Measurements from ENCODE around the gene PRSS22. TPM values are rescaled to one million over a fixed set of nuclear protein-coding genes. Genes with fewer than 3 reads are reported as not detected.

The PRSS22 gene
- total and polyA plus RNA-seq, 10 of the 15 experiments (the other 5 are each of a cell fraction or from before 2014, with no cell fraction given): not detected

GRCh38 chr16:2829501-2830354, 28.2 kb downstream of the PRSS22 start, which contains the start of gene ZG16B (continued):
- TF ChIP-seq MYB (IDR thresholded peaks at IDR 0.05; ENCODE audit: borderline replicate concordance, low read depth, low read length) (no peak), HCFC1 (IDR thresholded peaks at IDR 0.05; ENCODE audit: low read length) (no peak), ZZZ3 (IDR thresholded peaks at IDR 0.05; ENCODE audit: control insufficient read depth, insufficient read length, low read depth) (no peak), EGR1 (IDR thresholded peaks at IDR 0.05; ENCODE audit: borderline replicate concordance in 1 of 2, low read depth in 2 of 2, low read length in 2 of 2) (no peak), SPI1 (IDR thresholded peaks at IDR 0.05; ENCODE audit: borderline replicate concordance, insufficient read depth, low read depth, low read length) (no peak), EZH2 (IDR thresholded peaks at IDR 0.05; ENCODE audit: borderline replicate concordance, control insufficient read depth, low read depth, low read length) (no peak), USF2 (IDR thresholded peaks at IDR 0.05; ENCODE audit: borderline replicate concordance, low read depth, low read length) (no peak)
- TF ChIP-seq, protein P1, sequence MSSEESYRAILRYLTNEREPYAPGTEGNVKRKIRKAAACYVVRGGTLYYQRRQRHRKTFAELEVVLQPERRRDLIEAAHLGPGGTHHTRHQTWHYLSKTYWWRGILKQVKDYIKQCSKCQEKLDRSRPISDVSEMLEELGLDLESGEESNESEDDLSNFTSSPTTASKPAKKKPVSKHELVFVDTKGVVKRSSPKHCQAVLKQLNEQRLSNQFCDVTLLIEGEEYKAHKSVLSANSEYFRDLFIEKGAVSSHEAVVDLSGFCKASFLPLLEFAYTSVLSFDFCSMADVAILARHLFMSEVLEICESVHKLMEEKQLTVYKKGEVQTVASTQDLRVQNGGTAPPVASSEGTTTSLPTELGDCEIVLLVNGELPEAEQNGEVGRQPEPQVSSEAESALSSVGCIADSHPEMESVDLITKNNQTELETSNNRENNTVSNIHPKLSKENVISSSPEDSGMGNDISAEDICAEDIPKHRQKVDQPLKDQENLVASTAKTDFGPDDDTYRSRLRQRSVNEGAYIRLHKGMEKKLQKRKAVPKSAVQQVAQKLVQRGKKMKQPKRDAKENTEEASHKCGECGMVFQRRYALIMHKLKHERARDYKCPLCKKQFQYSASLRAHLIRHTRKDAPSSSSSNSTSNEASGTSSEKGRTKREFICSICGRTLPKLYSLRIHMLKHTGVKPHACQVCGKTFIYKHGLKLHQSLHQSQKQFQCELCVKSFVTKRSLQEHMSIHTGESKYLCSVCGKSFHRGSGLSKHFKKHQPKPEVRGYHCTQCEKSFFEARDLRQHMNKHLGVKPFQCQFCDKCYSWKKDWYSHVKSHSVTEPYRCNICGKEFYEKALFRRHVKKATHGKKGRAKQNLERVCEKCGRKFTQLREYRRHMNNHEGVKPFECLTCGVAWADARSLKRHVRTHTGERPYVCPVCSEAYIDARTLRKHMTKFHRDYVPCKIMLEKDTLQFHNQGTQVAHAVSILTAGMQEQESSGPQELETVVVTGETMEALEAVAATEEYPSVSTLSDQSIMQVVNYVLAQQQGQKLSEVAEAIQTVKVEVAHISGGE (CRISPR knock-in tag; IDR thresholded peaks at IDR 0.05): no peak
- TF ChIP-seq, protein P2, sequence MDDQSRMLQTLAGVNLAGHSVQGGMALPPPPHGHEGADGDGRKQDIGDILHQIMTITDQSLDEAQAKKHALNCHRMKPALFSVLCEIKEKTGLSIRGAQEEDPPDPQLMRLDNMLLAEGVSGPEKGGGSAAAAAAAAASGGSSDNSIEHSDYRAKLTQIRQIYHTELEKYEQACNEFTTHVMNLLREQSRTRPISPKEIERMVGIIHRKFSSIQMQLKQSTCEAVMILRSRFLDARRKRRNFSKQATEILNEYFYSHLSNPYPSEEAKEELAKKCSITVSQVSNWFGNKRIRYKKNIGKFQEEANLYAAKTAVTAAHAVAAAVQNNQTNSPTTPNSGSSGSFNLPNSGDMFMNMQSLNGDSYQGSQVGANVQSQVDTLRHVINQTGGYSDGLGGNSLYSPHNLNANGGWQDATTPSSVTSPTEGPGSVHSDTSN (IDR thresholded peaks at IDR 0.05; ENCODE audit: insufficient replicate concordance, low read depth, low read length): no peak

All from GM12878 (cell line).